Neuronal stem cell (in vitro differentiated cells): ENCODE data around the gene HOXC9.

Source experiments
- DNase-seq: peaks from one replicate; pipeline ENCODE4 v3.0.0-alpha.2; 2013; ENCODE audit warnings: low spot score
- H2AFZ ChIP-seq: one replicate; pipeline ENCODE4 v1.6.1; 2013; ENCODE audit warnings: mild to moderate bottlenecking, low read length, inconsistent platforms
- H2AK5ac ChIP-seq: 2 replicates; pipeline ENCODE4 v1.6.1; 2013; ENCODE audit warnings: low read depth, mild to moderate bottlenecking, inconsistent platforms, low read length, moderate library complexity, mixed read lengths
- H2BK120ac ChIP-seq: 2 replicates; pipeline ENCODE4 v1.6.1; 2013; ENCODE audit warnings: low read depth, mild to moderate bottlenecking, inconsistent platforms, low read length, moderate library complexity, mixed read lengths
- H2BK12ac ChIP-seq: one replicate; pipeline ENCODE4 v1.6.1; 2013; ENCODE audit warnings: low read length, inconsistent platforms
- H2BK15ac ChIP-seq: 2 replicates; pipeline ENCODE4 v1.6.1; 2013; ENCODE audit warnings: mild to moderate bottlenecking, low read length, inconsistent platforms, mixed read lengths
- H2BK5ac ChIP-seq: one replicate; pipeline ENCODE4 v1.6.1; 2013; ENCODE audit warnings: inconsistent platforms, mild to moderate bottlenecking, low read length, moderate library complexity
- H3K14ac ChIP-seq: one replicate; pipeline ENCODE4 v1.6.1; 2013; ENCODE audit warnings: low read length, inconsistent platforms
- H3K18ac ChIP-seq: 2 replicates; pipeline ENCODE4 v1.6.1; 2013; ENCODE audit warnings: low read length, inconsistent platforms
- H3K23ac ChIP-seq: 2 replicates; pipeline ENCODE4 v1.6.1; 2013; ENCODE audit warnings: low read depth, mild to moderate bottlenecking, mixed read lengths, low read length, inconsistent platforms; ENCODE audit not compliant: poor library complexity
- H3K27ac ChIP-seq: replicated peaks from 3 replicates; pipeline ENCODE4 v1.5.1; 2013; ENCODE audit warnings: low read length, inconsistent platforms
- H3K27me3 ChIP-seq, 3 experiments: 2 replicates each; pipeline ENCODE4 v1.6.1; 2013; ENCODE audit warnings: low read length in 3 of 3, mild to moderate bottlenecking in 2 of 3, inconsistent platforms in 1 of 3, low read depth in 1 of 3, mixed read lengths in 1 of 3, moderate library complexity in 1 of 3; ENCODE audit not compliant: control insufficient read depth in 3 of 3, insufficient read depth in 3 of 3
- H3K36me3 ChIP-seq, 2 donors: replicated peaks in 1 of 2; 2 replicates each; pipeline ENCODE4 v1.6.1; 2013; ENCODE audit warnings: low read length in 2 of 2; ENCODE audit not compliant: control insufficient read depth in 2 of 2, insufficient read depth in 2 of 2
- H3K4ac ChIP-seq: 2 replicates; pipeline ENCODE4 v1.6.1; 2013; ENCODE audit warnings: inconsistent platforms, mild to moderate bottlenecking, low read length, moderate library complexity
- H3K4me1 ChIP-seq, 2 donors: 1 replicate in 1 of 2; 2 replicates in 1 of 2; pipeline ENCODE4 v1.6.1; 2013; ENCODE audit warnings: low read length in 2 of 2, low read depth in 1 of 2; ENCODE audit not compliant: control insufficient read depth in 2 of 2, insufficient read depth in 1 of 2
- H3K4me2 ChIP-seq: one replicate; pipeline ENCODE4 v1.6.1; 2013; ENCODE audit warnings: mild to moderate bottlenecking, low read length, inconsistent platforms; ENCODE audit not compliant: insufficient read depth, poor library complexity, severe bottlenecking
- H3K4me3 ChIP-seq, 2 donors: 2 replicates each; pipeline ENCODE4 v1.5.1; 2013; ENCODE audit warnings: low read length in 2 of 2, mild to moderate bottlenecking in 2 of 2, inconsistent platforms in 1 of 2, moderate library complexity in 1 of 2
- H3K79me1 ChIP-seq: one replicate; pipeline ENCODE4 v1.6.1; 2013; ENCODE audit warnings: low read depth, mild to moderate bottlenecking, inconsistent platforms, low read length, moderate library complexity
- H3K9ac ChIP-seq: one replicate; pipeline ENCODE4 v1.6.1; 2013; ENCODE audit warnings: mild to moderate bottlenecking, low read depth, low read length, inconsistent platforms; ENCODE audit not compliant: poor library complexity
- H3K9me3 ChIP-seq, 2 donors: replicated peaks in 1 of 2; 2 replicates each; pipeline versions ENCODE3 to v1.6.1; 2013; ENCODE audit warnings: low read length in 2 of 2, mild to moderate bottlenecking in 2 of 2, inconsistent platforms in 1 of 2, low read depth in 1 of 2, mixed read lengths in 1 of 2, moderate library complexity in 1 of 2; ENCODE audit not compliant: control insufficient read depth in 2 of 2, insufficient read depth in 1 of 2
- H4K8ac ChIP-seq: one replicate; pipeline ENCODE4 v1.6.1; 2013; ENCODE audit warnings: low read depth, mild to moderate bottlenecking, inconsistent platforms, low read length, moderate library complexity
- H4K91ac ChIP-seq: one replicate; pipeline ENCODE4 v1.6.1; 2013; ENCODE audit warnings: low read length, low read depth, mild to moderate bottlenecking, inconsistent platforms; ENCODE audit not compliant: poor library complexity
- WGBS, 2 donors: extraction: QIAGEN DNeasy Blood & Tissue Kit; methylation state at CpG; one replicate each; pipeline ENCODE4 v1.1.7; 2013; ENCODE audit warnings: missing lambda C conversion rate in 2 of 2, mixed read lengths in 1 of 2; ENCODE audit not compliant: insufficient read length in 2 of 2, insufficient replicate concordance in 1 of 2; ENCODE audit errors: extremely low coverage in 2 of 2; 5-methylcytosine and 5-hydroxymethylcytosine counted together

Gene HOXC9

GRCh38 chr12:53974084-53975063, 25.6 kb upstream of the HOXC9 start, which contains the start of gene HOTAIR:
HOTAIR (minus strand) TSS chr12:53974954.
- Histone ChIP-seq H2BK12ac (no peak within 1 kb of the TSS), H3K9me3 (peaks cover 0 to 18% of the 10 kb centered on the region in 2 donors), H3K27me3 (peaks cover 63 to 99% (median 99%) of the 10 kb centered on the region in 3 experiments), H2BK5ac (no peak within 1 kb of the TSS), H2BK15ac (no peak within 1 kb of the TSS), H3K4me2 (no peak within 1 kb of the TSS), H3K9ac (no peak within 1 kb of the TSS), H3K4me1 (no peaks in the 10 kb centered on the region), H2AK5ac (no peak within 1 kb of the TSS), H2BK120ac (no peak within 1 kb of the TSS), H2AFZ (peak within 1 kb of the TSS; percentile 61), H3K18ac (peak within 1 kb of the TSS; percentile 16), H3K27ac (no peak within 1 kb of the TSS), H3K4ac (no peak within 1 kb of the TSS), H4K8ac (no peak within 1 kb of the TSS), H3K14ac (no peak within 1 kb of the TSS), H4K91ac (no peak within 1 kb of the TSS), H3K79me1 (no peaks in the 10 kb centered on the region), H3K23ac (peak within 1 kb of the TSS; percentile 55), H3K4me3 (no peak within 1 kb of the TSS), H3K36me3 (no peaks in the 10 kb centered on the region)
- WGBS, 2 donors = no CpG with 5 or more reads among the region's 63 CpGs
- DNase-seq = no peak

GRCh38 chr12:53975064-53975471, 24.9 kb upstream of the HOXC9 start:
- H2AK5ac ChIP-seq = no peak overlapping the region
- H3K4ac ChIP-seq = no peak overlapping the region
- no peak overlapping the region for H2BK15ac ChIP-seq
- no peak overlapping the region for H2BK120ac ChIP-seq
- no peaks in the 10 kb centered on the region for H3K4me1 ChIP-seq
- no peaks in the 10 kb centered on the region for H3K36me3 ChIP-seq
- H3K27ac ChIP-seq = no peak overlapping the region
- H3K4me2 ChIP-seq = no peak overlapping the region
- H3K4me3 ChIP-seq = no peak overlapping the region
- no peaks in the 10 kb centered on the region for H3K79me1 ChIP-seq
- H3K9ac ChIP-seq = no peak overlapping the region
- no peak overlapping the region for H3K23ac ChIP-seq
- no peak overlapping the region for H3K18ac ChIP-seq
- no CpG with 5 or more reads among the region's 25 CpGs for WGBS, 2 donors
- H2AFZ ChIP-seq = peak overlapping the region; percentile 61
- no peak overlapping the region for H4K8ac ChIP-seq
- H4K91ac ChIP-seq = no peak overlapping the region
- no peak for DNase-seq
- peaks cover 0 to 18% of the 10 kb centered on the region in 2 donors for H3K9me3 ChIP-seq
- H2BK5ac ChIP-seq = no peak overlapping the region
- H3K14ac ChIP-seq = no peak overlapping the region
- no peak overlapping the region for H2BK12ac ChIP-seq
- peaks cover 58 to 99% (median 99%) of the 10 kb centered on the region in 3 experiments for H3K27me3 ChIP-seq

- peaks cover 57 to 99% (median 97%) of the 10 kb centered on the region in 3 experiments for H3K27me3 ChIP-seq
- no peaks in the 10 kb centered on the region for H3K36me3 ChIP-seq
- no peak overlapping the region for H3K14ac ChIP-seq
- H3K23ac ChIP-seq = peak overlapping the region; percentile 55
- H4K91ac ChIP-seq = no peak overlapping the region
- H3K79me1 ChIP-seq = no peaks in the 10 kb centered on the region
- H2BK12ac ChIP-seq = no peak overlapping the region
- no peak overlapping the region for H2AFZ ChIP-seq
- H2BK15ac ChIP-seq = no peak overlapping the region
- no peak overlapping the region for H3K9ac ChIP-seq
- no peak overlapping the region for H3K27ac ChIP-seq
- peaks cover 0 to 18% of the 10 kb centered on the region in 2 donors for H3K9me3 ChIP-seq
- no peak overlapping the region for H3K4me3 ChIP-seq
- H3K4me2 ChIP-seq = no peak overlapping the region
- H3K4me1 ChIP-seq = no peaks in the 10 kb centered on the region
- H4K8ac ChIP-seq = no peak overlapping the region
- no CpG with 5 or more reads among the region's 31 CpGs for WGBS, 2 donors
- DNase-seq = no peak
- no peak overlapping the region for H2BK120ac ChIP-seq
- H3K18ac ChIP-seq = peak overlapping the region; percentile 16
- no peak overlapping the region for H2BK5ac ChIP-seq
- H2AK5ac ChIP-seq = no peak overlapping the region
- no peak overlapping the region for H3K4ac ChIP-seq
Measured at GRCh38 chr12:53975479-53976152, 24.3 kb upstream of the HOXC9 start.
